ENCODE measurements around the gene F3.

- TF ChIP-seq CTCF (IDR thresholded peaks at IDR 0.05; ENCODE audit: low read depth, low read length) (no peak), EZH2phosphoT487 (IDR thresholded peaks at IDR 0.05; ENCODE audit: low read depth) (no peak)
Observed at GRCh38 chr1:94579876-94580294, 38.3 kb upstream of the F3 start.

All from OCI-LY3 (cell line).